HG03342 (cell line): ENCODE data around the gene MEF2A.
A peak's percentile ranks its signal among the peaks of the same experiment; 100 is the strongest.

Experiments
- ATAC-seq: cut with Tn5 transposase; IDR thresholded peaks from one replicate; pipeline ENCODE4 v1.9.1; 2021; ENCODE audit warnings: mild to moderate bottlenecking, moderate library complexity; ENCODE audit not compliant: unreplicated experiment

Gene MEF2A

GRCh38 chr15:99752556-99752955, 186.8 kb downstream of the MEF2A start:
- ATAC-seq, result no peak

GRCh38 chr15:99753066-99753465, 187.3 kb downstream of the MEF2A start:
- no peak for ATAC-seq

- ATAC-seq, result peak; percentile 96
These were observed 190.1 kb downstream of the MEF2A start for GRCh38 chr15:99755692-99756409.

GRCh38 chr15:99762288-99762687, 196.5 kb downstream of the MEF2A start:
- no peak for ATAC-seq

- ATAC-seq, result peak; percentile 80
These were observed 198.0 kb downstream of the MEF2A start for GRCh38 chr15:99763827-99764226.

- ATAC-seq, result no peak
These were observed 198.7 kb downstream of the MEF2A start for GRCh38 chr15:99764522-99764921.
